Mammary epithelial cell (primary cell): ENCODE results near the gene CIDEA.

Experiments
- EZH2 ChIP-seq: IDR thresholded peaks from 2 replicates; pipeline ENCODE4 v1.6.1; 2012; ENCODE audit warnings: low read length, inconsistent platforms, borderline replicate concordance
- TF ChIP-seq, protein P1 (sequence below), 2 donors: IDR thresholded peaks in 1 of 2; conservative IDR thresholded peaks in 1 of 2; 2 replicates each; pipeline ENCODE4 v1.5.1; 2011 to 2012; ENCODE audit warnings: inconsistent platforms in 2 of 2, low read length in 2 of 2, mild to moderate bottlenecking in 2 of 2, control low read depth in 1 of 2, low read depth in 1 of 2; ENCODE audit not compliant: insufficient read depth in 1 of 2; ENCODE audit errors: extremely low read depth in 1 of 2

- TF ChIP-seq EZH2 = no peak
- TF ChIP-seq, protein P1, sequence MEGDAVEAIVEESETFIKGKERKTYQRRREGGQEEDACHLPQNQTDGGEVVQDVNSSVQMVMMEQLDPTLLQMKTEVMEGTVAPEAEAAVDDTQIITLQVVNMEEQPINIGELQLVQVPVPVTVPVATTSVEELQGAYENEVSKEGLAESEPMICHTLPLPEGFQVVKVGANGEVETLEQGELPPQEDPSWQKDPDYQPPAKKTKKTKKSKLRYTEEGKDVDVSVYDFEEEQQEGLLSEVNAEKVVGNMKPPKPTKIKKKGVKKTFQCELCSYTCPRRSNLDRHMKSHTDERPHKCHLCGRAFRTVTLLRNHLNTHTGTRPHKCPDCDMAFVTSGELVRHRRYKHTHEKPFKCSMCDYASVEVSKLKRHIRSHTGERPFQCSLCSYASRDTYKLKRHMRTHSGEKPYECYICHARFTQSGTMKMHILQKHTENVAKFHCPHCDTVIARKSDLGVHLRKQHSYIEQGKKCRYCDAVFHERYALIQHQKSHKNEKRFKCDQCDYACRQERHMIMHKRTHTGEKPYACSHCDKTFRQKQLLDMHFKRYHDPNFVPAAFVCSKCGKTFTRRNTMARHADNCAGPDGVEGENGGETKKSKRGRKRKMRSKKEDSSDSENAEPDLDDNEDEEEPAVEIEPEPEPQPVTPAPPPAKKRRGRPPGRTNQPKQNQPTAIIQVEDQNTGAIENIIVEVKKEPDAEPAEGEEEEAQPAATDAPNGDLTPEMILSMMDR (conservative IDR thresholded peaks at IDR 0.05 in 1 of 2, IDR thresholded peaks at IDR 0.05 in 1 of 2; ENCODE audit: extremely low read depth in 1 of 2, insufficient read depth in 1 of 2, low read depth in 1 of 2, low read length in 2 of 2) = no peak
These were observed 58.8 kb downstream of the CIDEA start for GRCh38 chr18:12312976-12313375.
